ENCODE data around the gene LMF2.
"Not testable (repeated sequence)": the region's sequence is repeated elsewhere in the genome, so short reads cannot be mapped to it uniquely, and the experiment has no call there.

Gene LMF2

GRCh38 chr22:50533856-50534711 lies 26.6 kb upstream of the LMF2 start:
- not testable (repeated sequence) for DNase-seq

- DNase-seq, result no peak
Observed at GRCh38 chr22:50532824-50533796, 25.6 kb upstream of the LMF2 start.

- DNase-seq, result no peak
Observed at GRCh38 chr22:50531962-50532674, 24.6 kb upstream of the LMF2 start.

DNA sequence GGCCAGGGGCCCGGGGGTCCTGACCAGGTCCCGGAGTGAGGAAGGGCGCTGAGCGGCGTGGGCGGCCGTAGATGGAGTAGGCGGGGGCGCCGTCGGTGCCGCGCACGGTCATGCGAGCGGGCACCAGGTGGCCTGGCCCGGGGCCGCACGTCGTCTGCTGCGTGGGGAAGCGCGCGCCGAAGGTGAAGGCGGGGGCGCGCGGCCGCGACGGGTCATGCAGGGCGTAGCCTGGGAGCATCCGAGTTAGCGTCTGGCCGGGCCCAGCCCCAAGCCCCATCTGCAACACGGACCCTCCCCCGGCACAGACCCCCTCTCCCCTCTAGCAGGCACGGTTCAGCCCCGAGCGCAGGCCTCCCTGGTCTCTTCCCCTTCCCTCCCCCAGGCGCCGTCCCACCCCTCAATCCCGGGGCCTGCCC lies 24.1 kb upstream of the LMF2 start:
- peak; percentile 70 for DNase-seq

DNA sequence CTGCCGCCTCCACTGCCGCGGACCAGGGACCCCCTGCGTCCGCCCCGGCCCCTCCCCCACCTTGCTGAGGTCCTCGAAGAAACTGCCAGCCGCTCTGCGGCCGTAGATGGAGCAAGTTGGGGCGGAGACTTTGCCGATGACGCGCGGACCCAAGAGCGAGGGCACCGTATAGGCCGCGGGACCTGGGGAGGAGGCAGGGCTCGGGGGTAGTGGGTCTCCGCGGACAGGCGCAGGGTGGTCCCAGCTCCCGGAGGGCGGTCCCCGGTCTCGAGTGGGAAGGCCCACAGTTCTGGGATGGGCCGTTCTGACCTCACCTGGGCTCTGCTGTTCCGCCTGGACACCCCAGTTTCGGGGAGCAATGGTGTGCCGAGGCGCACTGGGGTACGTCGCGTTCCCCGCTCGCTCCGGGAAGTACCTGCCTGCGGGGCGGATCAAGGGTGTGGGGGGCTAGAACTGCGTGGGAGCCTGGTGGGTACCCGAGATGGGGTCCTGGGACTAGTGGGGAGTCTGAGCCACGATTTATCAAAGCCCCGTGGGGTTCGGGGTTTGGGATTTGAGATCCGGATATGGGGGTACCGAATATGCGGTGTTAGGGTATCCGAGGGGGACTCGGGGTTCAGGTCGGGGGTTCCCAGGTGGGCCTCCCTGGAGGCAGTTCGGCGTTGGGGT lies 23.5 kb upstream of the LMF2 start:
- peak; percentile 95 for DNase-seq

DNA sequence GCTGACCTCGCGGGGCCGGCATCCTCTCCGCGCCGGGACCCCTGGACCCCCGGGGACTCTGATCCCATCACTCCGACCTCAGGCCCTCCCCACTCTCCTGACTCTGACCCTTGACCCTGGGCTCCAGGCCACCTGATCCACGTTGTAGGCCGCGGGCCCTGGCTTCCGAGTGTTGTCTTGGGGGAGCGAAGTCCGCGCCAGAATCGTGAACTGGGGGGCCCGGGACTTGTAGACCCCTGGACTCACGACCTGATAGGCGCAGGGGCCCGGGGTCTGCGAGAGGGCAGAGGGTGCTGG lies 23.0 kb upstream of the LMF2 start:
- no peak for DNase-seq

DNA sequence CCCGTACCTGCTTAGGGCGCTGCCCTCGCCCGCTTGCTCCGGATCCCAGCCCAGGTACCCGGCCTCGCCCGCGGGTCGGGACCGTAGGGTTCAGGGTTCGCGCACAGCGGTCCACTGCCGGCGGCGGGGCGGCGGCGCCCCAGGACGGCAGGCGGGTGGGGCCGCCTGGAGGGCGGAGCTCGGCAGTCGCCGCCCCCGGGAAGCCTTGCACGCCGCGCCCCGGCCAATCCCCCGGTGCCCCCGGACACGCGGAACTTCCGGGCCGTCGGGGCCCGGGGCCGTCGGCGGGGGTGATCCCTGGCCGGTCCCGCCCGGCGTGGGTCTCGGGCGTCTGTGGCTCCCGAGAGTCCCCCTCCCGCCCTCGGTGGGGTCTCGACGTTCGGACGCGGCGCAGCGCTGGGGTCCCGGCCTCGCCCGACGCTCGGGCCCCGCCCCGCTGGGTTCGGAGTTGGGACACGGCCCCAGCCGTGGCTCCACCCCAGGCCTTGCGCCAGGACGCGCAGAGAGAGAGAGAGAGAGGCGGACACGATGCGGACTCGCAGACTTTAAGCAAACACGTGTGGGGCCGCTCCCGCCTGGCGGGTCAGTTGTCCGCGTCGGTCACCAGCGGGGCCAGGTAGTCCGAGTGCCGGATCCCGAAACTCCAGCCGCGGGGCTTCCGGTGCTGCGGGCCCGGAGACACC lies 22.5 kb upstream of the LMF2 start, which contains the start of gene TYMP:
TSS of gene TYMP (minus strand) at position 116 of the 683 bp plus-strand sequence. CDS start 303 bp downstream, outside the sequence.
- DNase-seq, result peak; percentile 88

DNA sequence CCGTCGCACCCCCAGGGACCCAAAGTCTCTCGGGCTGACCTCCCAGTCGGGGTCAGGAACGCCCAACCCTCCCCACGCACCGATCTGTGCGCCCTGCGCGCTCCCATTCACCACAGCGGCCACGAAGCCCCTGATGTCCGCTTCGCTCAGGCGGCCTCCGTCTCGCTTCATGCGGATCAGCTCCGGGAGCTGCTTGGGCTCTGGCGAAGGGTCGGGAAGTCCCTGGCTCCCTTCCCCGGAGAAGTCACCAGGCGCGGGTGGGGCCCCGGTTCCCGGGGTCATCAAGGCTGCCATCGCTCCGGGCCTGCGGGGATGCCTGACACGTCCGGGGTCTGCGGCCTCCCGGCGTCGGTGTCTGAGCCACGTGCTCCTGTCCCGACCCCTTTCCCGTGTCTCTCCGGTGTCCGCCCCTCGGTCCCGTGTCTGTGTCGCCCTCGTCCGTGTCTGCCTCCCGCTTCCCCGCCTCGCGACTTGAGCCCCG lies 22.0 kb upstream of the LMF2 start:
- DNase-seq, result no peak

GRCh38 chr22:50528682-50529415 lies 21.3 kb upstream of the LMF2 start:
- peak; percentile 26 for DNase-seq

DNA sequence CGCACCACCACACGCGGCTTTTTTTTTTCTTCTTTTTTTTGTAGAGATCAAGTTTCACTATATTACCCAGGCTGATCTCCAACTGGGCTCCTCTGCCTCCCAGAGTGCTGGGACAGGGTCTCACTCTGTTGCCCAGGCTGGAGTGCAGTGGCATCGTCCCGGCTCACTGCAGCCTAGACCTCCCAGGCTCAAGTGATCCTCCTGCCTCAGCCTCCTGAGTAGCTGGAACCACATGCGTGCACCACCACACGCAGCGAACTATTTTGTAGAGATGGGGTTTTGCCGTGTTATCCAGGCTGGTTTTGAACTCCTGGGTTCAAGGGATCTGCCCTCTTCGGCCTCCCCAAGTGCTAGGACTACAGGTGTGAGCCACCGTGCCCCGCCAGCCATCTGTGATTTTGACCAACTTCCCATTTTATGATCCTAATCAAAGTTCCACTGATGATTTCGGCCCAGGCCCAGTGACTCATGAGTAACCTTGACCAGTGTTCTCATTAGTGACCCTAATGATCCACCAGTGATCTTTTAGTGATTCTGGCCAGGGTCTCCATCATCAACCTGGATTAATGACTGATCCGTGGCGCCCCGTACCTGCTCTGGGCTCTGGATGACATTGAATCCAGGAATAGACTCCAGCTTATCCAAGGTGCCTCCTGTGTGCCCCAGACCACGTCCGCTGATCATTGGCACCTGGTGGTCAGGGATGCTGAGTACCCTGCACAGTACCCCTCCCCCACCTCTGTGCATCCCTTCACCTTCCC lies 20.6 kb upstream of the LMF2 start:
- no peak for DNase-seq

DNA sequence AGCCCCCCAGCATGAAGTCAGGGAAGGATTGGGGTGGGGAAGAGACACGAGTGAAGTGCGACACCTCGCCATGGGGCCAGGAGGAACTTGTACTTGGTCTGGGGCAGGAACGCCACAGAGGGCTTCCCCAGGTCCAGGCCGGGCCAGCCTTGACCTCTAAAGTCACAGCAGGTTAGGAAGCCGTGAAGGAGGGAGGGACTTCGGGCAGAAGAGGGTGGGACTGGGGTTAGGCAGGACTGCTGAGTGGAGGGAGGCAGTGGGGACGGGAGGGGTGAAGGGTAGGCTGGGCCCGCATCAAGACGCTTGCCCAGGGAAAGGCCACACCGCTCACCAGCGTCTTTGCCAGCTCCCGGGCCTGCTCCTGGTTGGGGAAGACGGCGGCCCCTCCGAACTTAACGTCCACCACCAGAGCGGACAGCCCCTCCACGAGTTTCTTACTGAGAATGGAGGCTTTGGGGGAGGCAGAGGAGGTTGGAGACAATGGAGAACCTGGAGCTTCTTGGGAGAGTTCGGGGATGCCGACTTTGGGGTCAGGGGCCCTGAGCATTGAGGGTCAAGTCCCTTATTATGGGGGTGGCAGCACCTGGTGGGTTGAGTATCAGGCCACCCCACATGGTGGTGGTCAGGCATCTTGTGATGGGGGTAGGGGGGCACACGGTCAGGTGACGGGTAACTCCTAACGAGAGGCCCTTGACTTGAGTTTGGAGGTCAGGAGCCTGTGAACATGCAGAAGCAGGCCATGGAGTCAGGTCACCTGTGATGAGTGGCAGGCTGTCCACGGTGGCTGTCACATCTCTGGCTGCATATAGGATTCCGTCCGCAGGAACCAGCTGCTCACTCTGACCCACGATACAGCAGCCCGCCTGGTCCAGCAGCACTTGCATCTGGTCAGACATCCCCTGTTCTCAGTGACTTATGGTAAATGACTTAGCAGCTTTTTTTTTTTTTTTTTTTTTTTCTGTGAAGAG lies 19.6 kb upstream of the LMF2 start:
- DNase-seq, result peak; percentile 90

DNA sequence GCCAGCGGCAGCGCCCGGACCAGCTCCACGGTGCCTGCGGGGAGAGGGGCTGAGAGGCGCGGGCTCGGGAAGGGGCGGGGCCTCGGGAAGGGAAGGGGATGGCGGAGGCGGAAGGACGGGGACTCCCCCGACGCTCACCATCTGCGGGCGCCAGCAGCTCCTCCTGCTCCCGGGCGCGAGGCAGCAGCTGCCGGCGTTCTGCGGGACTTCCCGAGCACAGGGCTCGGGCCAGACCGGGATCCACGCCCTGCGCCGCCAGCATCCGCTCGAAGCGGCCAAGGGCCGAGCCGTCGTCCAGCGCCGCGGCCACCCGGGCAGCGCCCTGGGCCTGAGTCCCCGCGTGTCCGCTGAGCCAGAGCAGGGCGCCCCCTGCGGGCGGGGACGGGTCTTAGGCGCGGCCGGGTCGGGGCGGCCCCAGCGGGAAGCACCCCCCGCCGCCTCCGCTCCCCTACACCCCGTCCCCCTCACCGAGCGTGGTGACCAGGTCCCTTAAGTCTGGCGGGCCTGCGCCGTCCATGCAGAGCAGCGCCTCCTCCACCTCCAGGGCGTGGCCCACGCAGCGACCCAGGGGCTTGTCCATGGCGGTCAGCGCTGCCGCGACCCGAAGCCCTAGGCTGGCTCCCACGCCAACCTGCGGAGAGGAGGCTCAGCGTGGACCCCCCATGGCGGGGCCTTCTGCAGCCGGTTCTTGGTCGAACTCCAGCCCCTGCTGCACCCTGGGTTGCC lies 18.8 kb upstream of the LMF2 start:
- peak; percentile 93 for DNase-seq

DNA sequence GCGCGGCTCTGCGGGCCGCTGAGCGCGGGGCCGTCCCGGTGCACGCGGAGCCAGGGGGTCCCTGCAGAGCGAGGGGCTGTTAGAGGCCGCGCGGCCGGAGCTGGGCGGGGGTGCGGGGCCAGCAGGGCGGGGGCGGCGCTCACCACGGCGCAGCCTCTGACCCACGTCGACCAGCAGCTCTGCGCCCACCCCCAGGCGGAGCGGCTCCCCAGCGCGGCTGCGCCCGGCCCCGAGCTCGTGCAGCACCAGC lies 18.3 kb upstream of the LMF2 start:
- no peak for DNase-seq

- DNase-seq, result peak; percentile 99
Observed at GRCh38 chr22:50525104-50525857, 17.8 kb upstream of the LMF2 start, which contains the start of gene SCO2. SCO2 (minus strand) TSS chr22:50525598; CDS start chr22:50524411, 1,187 bp downstream.

DNA sequence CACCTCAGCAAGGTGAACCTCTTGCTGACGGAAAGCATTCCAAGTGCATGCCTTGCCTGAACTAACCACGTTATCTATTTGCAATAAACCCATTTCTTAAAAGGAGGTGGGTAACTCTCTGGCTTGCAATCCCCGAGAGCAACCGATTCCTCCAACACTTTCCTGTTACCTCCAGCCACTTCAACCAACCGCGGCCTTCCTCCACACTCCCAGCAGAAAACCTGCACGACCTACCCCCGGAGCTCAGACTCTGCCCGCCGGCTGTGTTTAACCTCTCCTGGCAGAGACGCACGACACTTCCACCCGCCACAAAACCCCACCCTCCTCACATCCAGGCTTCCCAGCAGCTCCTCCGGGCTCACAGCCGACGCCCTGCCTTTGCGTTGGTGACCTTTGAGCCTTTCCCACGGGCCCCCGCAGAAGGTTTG lies 17.2 kb upstream of the LMF2 start:
- no peak for DNase-seq

- no peak for DNase-seq
Observed at GRCh38 chr22:50523806-50524675, 16.5 kb upstream of the LMF2 start.

GRCh38 chr22:50523458-50523805 lies 15.9 kb upstream of the LMF2 start:
- no peak for DNase-seq
